Common myeloid progenitor, CD34-positive (primary cell): ENCODE data around the gene ZNF282.

ENCODE experiments used
- CTCF ChIA-PET: fragments of 350-600 bp; sonication (Branson Sonifier 250); formaldehyde crosslinking; loops from one replicate; lab custom pipeline; 2021; ENCODE audit warnings: antibody characterized with exemption; lab: Charles Lee
- POLR2A ChIA-PET: fragments of 350-600 bp; sonication (Branson Sonifier 250); formaldehyde crosslinking; loops from one replicate; lab custom pipeline; 2021; ENCODE audit warnings: antibody characterized with exemption; lab: Charles Lee
- DNase-seq, 3 donors: peaks; one replicate each; pipeline versions ENCODE4 v3.0.0 to v3.0.0-alpha.2; 2013
- H3K27ac ChIP-seq, 2 experiments: 1 replicate in 1 of 2; 2 replicates in 1 of 2; pipeline ENCODE4 v1.7.0; 2013; ENCODE audit warnings: inconsistent platforms in 2 of 2, low read length in 2 of 2, mild to moderate bottlenecking in 2 of 2, low read depth in 1 of 2, moderate library complexity in 1 of 2; ENCODE audit not compliant: severe bottlenecking in 2 of 2, insufficient read depth in 1 of 2, poor library complexity in 1 of 2
- H3K27me3 ChIP-seq, 5 experiments: replicated peaks in 2 of 5; 1 replicate in 3 of 5; 2 replicates in 2 of 5; pipeline versions ENCODE4 v1.6.1 to v1.7.0; 2013; ENCODE audit warnings: low read length in 4 of 5, mild to moderate bottlenecking in 2 of 5, moderate library complexity in 2 of 5, inconsistent platforms in 1 of 5; ENCODE audit not compliant: insufficient read depth in 5 of 5, control insufficient read depth in 4 of 5
- H3K36me3 ChIP-seq, 4 experiments: 1 replicate in 2 of 4; 2 replicates in 2 of 4; pipeline versions ENCODE4 v1.6.1 to v1.7.0; 2013; ENCODE audit warnings: low read length in 3 of 4, control low read depth in 1 of 4, mild to moderate bottlenecking in 1 of 4; ENCODE audit not compliant: control insufficient read depth in 4 of 4, insufficient read depth in 4 of 4
- H3K4me1 ChIP-seq, 4 experiments: 1 replicate in 3 of 4; 2 replicates in 1 of 4; pipeline versions ENCODE4 v1.6.1 to v1.7.1; 2013; ENCODE audit warnings: low read length in 3 of 4, mild to moderate bottlenecking in 3 of 4, control low read depth in 1 of 4, inconsistent platforms in 1 of 4, moderate library complexity in 1 of 4; ENCODE audit not compliant: control insufficient read depth in 4 of 4, insufficient read depth in 4 of 4; ENCODE audit errors: control extremely low read depth in 1 of 4
- H3K4me3 ChIP-seq, 7 experiments: 1 replicate in 4 of 7; 2 replicates in 3 of 7; pipeline versions ENCODE4 v1.5.1 to v1.7.0; 2013; ENCODE audit warnings: mild to moderate bottlenecking in 7 of 7, low read length in 6 of 7, moderate library complexity in 6 of 7, inconsistent platforms in 2 of 7, low read depth in 2 of 7, control low read depth in 1 of 7; ENCODE audit not compliant: insufficient read depth in 4 of 7, control insufficient read depth in 1 of 7; ENCODE audit errors: extremely low read depth in 1 of 7
- H3K9me3 ChIP-seq, 5 experiments: 1 replicate in 4 of 5; 2 replicates in 1 of 5; pipeline versions ENCODE4 v1.6.1 to v1.7.1; 2013; ENCODE audit warnings: low read length in 4 of 5, mild to moderate bottlenecking in 2 of 5, inconsistent platforms in 1 of 5, low read depth in 1 of 5, moderate library complexity in 1 of 5; ENCODE audit not compliant: control insufficient read depth in 4 of 5, insufficient read depth in 2 of 5; ENCODE audit errors: control extremely low read depth in 1 of 5
- WGBS: methylation state at CpG from one replicate; pipeline ENCODE4 v1.1.5; 2013; ENCODE audit not compliant: insufficient coverage; 5-methylcytosine and 5-hydroxymethylcytosine counted together

ZNF282 gene

DNA sequence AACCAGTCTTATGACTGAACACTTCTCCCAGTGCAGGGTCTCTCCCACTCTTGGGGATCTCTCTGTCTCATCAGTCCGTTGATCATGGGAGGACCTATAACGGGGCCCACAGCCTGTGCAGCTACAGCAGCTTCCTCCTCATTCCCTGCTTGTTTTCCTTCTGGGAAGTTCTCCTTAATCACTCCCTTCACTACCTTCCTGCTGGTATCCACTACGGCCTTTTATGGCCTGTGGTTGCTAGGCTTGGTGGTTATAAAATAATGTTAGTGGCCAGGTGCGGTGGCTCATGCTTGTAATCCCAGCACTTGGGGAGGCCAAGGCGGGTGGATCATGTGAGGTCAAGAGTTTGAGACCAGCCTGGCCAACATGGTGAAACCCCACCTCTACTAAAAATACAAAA lies 3.5 kb upstream of the ZNF282 start:
- Histone ChIP-seq H3K27me3 (no peaks in the 10 kb centered on the region), H3K27ac (no peak overlapping the region), H3K9me3 (no peaks in the 10 kb centered on the region), H3K36me3 (no peaks in the 10 kb centered on the region), H3K4me3 (no peak overlapping the region), H3K4me1 (peaks cover 10 to 25% (median 14%) of the 10 kb centered on the region in 4 experiments)
- CTCF ChIA-PET = no interaction called here
- POLR2A ChIA-PET = no interaction called here
- DNase-seq = no peak
- WGBS = 63% methylated on average over 4 of the region's 5 CpGs

DNA sequence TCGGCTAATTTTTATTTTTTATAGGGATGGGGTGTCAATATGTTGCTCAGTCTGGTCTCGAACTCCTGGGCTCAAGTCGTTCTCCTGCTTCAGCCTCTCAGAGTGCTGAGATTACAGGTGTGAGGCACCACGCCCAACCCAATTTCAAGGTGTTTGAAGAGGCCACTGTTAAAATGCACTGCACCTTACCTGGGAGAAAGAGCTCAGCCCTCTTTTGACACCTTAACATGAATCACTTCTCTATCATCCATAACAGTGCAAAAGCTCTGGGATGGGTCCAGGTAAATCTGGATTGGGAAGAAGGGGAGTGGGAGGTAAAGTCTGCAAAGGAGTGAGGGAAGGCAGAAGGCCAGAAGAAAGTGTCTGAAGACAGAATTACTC lies 557 bp upstream of the ZNF282 start:
- 92% methylated on average over 3 of the region's 4 CpGs for WGBS
- DNase-seq = no peak
- peak overlapping the region in 6 of 7 experiments; percentile 88 to 96 (median 90) for H3K4me3 ChIP-seq
- peaks cover 5 to 22% (median 15%) of the 10 kb centered on the region in 4 experiments for H3K36me3 ChIP-seq
- no peaks in the 10 kb centered on the region for H3K9me3 ChIP-seq
- H3K27me3 ChIP-seq = no peaks in the 10 kb centered on the region
- H3K4me1 ChIP-seq = peaks cover 10 to 36% (median 18%) of the 10 kb centered on the region in 4 experiments
- POLR2A ChIA-PET = interaction anchor here (0.7 kb wide), 1 partner anchor 48 kb away, joined by 3 read pairs; no protein-coding TSS in a partner anchor
- peak overlapping the region in 1 of 2 experiments; percentile 88 for H3K27ac ChIP-seq
- CTCF ChIA-PET = interaction anchor here (0.6 to 2.3 kb wide), 14 partner anchors 9 to 575 kb away, joined by 3 to 14 read pairs (median 4); partner anchors contain the start of gene ZNF398

GRCh38 chr7:149196151-149196704 lies 882 bp downstream of the ZNF282 start:
- CTCF ChIA-PET = interaction anchor here (0.5 to 2.3 kb wide), 9 partner anchors 9 to 70 kb away, joined by 3 to 14 read pairs (median 3); partner anchors contain the start of genes ZNF398 and ZNF425
- peak overlapping the region; percentile 42 to 88 for H3K27ac ChIP-seq
- H3K4me1 ChIP-seq = peaks cover 7 to 31% (median 16%) of the 10 kb centered on the region in 4 experiments
- POLR2A ChIA-PET = interaction anchor here (1.1 to 1.2 kb wide), 2 partner anchors 10 to 70 kb away, joined by 3 read pairs; partner anchors contain the start of gene ZNF425
- no peaks in the 10 kb centered on the region for H3K9me3 ChIP-seq
- H3K27me3 ChIP-seq = no peaks in the 10 kb centered on the region
- H3K4me3 ChIP-seq = peak overlapping the region; percentile 88 to 96 (median 90)
- H3K36me3 ChIP-seq = peaks cover 8 to 33% (median 28%) of the 10 kb centered on the region in 4 experiments
- 11% methylated on average over 13 of the region's 17 CpGs for WGBS
- peak in 2 of 3 donors; percentile 20 to 33 for DNase-seq

- POLR2A ChIA-PET = no interaction called here
Observed at GRCh38 chr7:149196705-149197171, 1.4 kb downstream of the ZNF282 start.

DNA sequence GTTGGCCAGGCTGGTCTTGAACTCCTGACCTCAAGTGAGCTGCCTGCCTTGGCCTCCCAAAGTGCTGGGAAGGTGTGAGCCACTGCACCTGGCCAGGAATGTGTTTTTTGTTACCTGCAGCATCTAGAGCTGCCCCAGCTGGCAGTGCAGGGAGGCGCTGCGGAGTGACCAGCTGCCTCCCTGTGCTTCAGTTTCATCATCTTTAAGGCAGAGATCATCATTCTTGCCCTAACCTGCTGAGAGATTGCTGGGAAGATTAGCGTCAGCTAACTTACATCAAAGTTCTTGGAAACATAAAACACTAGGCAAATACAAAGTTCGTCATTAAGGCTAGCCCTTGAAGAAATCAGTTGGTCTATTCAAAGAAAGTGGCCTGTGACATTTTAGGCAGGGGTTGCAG lies 2.3 kb downstream of the ZNF282 start:
- CTCF ChIA-PET = interaction anchor here (0.9 to 1.3 kb wide), 4 partner anchors 12 to 125 kb away, joined by 3 read pairs; no protein-coding TSS in a partner anchor
- POLR2A ChIA-PET = no interaction called here
- Histone ChIP-seq H3K36me3 (peaks cover 8 to 41% (median 34%) of the 10 kb centered on the region in 4 experiments), H3K27ac (no peak overlapping the region), H3K4me3 (no peak overlapping the region), H3K4me1 (peaks cover 7 to 26% (median 16%) of the 10 kb centered on the region in 4 experiments), H3K9me3 (no peaks in the 10 kb centered on the region), H3K27me3 (no peaks in the 10 kb centered on the region)
- 81% methylated on average over 4 of the region's 4 CpGs for WGBS
- no peak for DNase-seq

More at GRCh38 chr7:149196705-149197171, 1.4 kb downstream of the ZNF282 start:
- Histone ChIP-seq H3K4me1 (peaks cover 7 to 27% (median 16%) of the 10 kb centered on the region in 4 experiments), H3K9me3 (no peaks in the 10 kb centered on the region), H3K27me3 (no peaks in the 10 kb centered on the region), H3K27ac (peak overlapping the region; percentile 42 to 88), H3K36me3 (peaks cover 8 to 36% (median 30%) of the 10 kb centered on the region in 4 experiments), H3K4me3 (peak overlapping the region in 6 of 7 experiments; percentile 25 to 96 (median 90))
- CTCF ChIA-PET = interaction anchor here (1.0 to 2.3 kb wide), 5 partner anchors 8 to 71 kb away, joined by 3 to 14 read pairs (median 3); partner anchors contain the start of genes ZNF398 and ZNF425
- no peak for DNase-seq
- 35% methylated on average over 7 of the region's 7 CpGs for WGBS

DNA sequence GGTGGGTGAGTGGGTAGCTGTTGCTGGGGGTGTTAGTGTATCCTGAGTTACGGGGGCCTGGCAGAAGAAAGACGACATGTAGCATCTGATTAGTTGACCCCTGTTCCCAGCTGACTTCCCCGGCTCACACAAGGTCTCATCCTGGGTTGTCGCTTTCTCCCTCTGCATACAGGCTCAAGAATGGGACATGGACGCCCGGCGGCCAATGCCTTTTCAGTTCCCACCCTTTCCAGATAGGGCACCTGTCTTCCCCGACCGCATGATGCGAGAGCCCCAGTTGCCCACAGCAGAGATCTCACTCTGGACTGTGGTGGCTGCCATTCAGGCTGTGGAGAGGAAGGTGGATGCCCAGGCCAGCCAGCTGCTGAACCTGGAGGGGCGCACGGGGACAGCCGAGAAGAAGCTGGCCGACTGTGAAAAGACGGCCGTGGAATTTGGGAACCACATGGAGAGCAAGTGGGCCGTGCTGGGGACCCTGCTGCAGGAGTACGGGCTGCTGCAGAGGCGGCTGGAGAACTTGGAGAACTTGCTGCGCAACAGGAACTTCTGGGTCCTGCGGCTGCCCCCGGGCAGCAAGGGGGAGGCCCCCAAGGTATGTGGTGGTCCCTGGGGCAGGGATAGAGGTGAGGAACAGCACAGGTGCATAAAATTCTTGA lies 2.9 kb downstream of the ZNF282 start:
- ChIA-PET CTCF (interaction anchor here (0.9 to 1.0 kb wide), 2 partner anchors 11 to 126 kb away, joined by 3 read pairs; no protein-coding TSS in a partner anchor), POLR2A (no interaction called here)
- Histone ChIP-seq H3K27me3 (no peaks in the 10 kb centered on the region), H3K9me3 (no peaks in the 10 kb centered on the region), H3K4me1 (peaks cover 7 to 26% (median 16%) of the 10 kb centered on the region in 4 experiments), H3K4me3 (no peak overlapping the region), H3K27ac (no peak overlapping the region), H3K36me3 (peaks cover 8 to 47% (median 40%) of the 10 kb centered on the region in 4 experiments)
- DNase-seq = no peak
- 95% methylated on average over 22 of the region's 22 CpGs for WGBS
